GM19238 (cell line): ENCODE results near the gene FRMD4B.

Experiments used
- DNase-seq: peaks from one replicate; pipeline ENCODE4 v3.0.0; 2011; ENCODE audit warnings: low spot score; ENCODE audit not compliant: insufficient read length

FRMD4B gene

GRCh38 chr3:69178082-69178481 lies 207.8 kb downstream of the FRMD4B start:
- no peak for DNase-seq

DNA sequence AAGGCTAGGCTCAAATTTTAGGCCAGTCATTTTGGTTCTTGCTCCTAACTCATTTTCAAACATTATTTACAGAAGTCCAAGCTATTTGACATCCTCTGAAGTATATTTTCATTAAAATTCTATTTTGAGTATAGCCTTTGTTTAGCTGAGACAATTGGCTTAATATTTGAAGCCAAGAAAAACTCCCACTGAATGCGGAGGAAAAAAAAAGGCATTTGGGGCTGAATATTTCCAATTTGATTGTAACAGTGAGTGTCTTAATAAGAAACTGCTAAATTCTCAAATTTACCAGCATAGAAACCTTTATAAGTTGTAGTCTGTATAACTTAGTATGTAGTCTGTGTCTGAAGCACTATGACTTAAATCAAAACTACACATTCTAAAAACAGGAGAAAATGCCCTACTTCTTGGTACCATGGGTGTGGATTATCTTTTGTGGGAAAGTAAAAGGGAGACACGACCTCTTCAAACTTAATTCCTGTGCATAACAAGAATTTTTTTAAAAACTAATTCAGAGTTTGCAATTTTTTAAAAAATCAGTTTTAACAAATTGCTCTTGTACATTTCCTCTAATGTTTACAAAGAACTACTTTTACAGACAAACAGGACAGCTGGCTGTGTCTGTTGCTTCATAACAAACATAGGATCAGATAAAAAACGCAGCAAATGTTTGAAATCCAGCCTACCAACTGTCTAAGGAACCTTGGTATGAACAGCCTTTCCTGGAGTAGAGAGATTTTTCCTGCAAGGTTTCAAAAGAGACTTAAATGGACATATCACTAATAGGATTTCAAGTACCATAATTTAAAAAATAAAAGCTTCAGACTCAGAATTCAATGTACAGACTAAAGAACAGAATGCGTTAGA lies 210.8 kb downstream of the FRMD4B start:
- no peak for DNase-seq

- DNase-seq, result no peak
These were observed 211.4 kb downstream of the FRMD4B start for GRCh38 chr3:69174445-69174844.

GRCh38 chr3:69172058-69172457 lies 213.8 kb downstream of the FRMD4B start:
- DNase-seq, result no peak

DNA sequence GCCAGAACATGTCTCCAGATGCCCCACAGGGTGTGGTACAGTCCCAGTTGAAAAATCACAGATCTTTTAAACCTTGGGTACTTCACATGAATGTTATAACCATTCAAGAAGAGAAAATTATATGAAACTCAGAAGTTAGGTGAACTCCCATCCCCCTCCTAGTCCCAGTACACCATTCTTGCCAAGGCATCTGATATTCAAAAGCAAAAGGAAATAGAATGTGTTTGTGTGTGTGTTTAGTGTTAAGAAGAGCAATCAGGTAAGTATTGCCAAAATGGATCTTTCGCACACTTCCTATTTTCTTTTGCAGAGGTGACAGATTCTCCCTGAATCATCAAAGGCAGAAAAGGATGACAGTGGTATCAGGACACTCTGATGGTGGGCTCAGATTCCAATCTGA lies 219.4 kb downstream of the FRMD4B start:
- no peak for DNase-seq

GRCh38 chr3:69165744-69166143 lies 220.1 kb downstream of the FRMD4B start:
- no peak for DNase-seq

- DNase-seq, result no peak
These were observed 221.6 kb downstream of the FRMD4B start for GRCh38 chr3:69164296-69164695.

- no peak for DNase-seq
These were observed 223.4 kb downstream of the FRMD4B start for GRCh38 chr3:69162308-69162980.

GRCh38 chr3:69161587-69162307 lies 224.1 kb downstream of the FRMD4B start:
- DNase-seq, result peak; percentile 19

GRCh38 chr3:69160525-69160924 lies 225.4 kb downstream of the FRMD4B start:
- no peak for DNase-seq

DNA sequence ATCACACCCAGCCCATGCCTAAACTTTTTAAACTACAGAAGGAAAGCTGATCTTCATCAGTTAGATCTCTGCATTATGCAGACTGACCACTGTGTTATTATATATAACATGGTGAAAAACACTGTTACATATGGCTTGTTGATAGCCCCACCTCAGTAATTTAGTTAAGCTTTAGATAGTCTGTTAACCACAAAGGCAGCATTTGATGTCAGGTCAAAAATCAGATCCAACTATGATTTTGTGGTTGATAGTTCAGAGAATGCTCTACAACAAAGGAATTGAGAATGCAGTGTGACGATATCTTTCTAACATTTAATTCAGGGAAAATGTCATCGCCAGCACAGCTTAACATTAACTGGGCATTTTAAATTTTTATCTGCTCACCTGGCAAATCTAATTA lies 225.8 kb downstream of the FRMD4B start:
- no peak for DNase-seq

DNA sequence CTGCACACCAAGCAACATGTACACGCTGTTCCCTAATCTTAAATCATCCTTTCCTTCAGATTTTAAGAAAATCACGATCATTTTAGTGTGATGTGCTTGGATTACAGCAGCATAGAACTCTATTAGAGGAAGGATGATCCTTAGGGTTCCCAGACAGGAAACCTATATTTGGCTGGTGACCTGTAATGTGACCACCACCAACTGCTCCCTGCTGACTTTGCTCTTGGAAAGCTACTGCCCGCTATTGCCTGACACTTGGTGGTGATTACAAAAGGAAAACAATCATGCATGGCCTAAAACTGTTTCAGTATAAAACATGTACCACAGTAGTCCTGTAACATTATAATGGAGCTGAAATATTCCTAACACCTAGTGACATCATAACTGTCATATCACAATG lies 236.3 kb downstream of the FRMD4B start:
- no peak for DNase-seq

DNA sequence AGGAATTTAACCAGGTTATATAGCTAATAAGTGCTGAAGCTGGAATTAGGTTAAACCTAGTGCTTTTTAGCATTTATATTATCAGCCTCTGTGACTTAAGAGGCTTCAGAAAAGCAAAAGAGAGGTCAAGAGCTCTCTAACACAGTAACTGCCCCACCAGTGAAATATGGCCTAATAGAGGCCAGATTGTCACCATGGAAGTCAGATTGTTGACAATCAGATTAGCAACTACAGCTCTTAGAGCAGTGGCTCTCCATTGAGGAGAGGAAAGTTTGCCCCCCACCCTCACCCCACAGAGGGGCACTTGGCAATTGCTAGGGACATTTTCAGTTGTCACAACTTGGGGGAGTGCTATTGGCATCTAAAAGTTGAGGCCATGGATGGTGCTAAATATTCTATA lies 240.2 kb downstream of the FRMD4B start:
- DNase-seq, result no peak

GRCh38 chr3:69144631-69145245 lies 241.2 kb downstream of the FRMD4B start:
- no peak for DNase-seq

DNA sequence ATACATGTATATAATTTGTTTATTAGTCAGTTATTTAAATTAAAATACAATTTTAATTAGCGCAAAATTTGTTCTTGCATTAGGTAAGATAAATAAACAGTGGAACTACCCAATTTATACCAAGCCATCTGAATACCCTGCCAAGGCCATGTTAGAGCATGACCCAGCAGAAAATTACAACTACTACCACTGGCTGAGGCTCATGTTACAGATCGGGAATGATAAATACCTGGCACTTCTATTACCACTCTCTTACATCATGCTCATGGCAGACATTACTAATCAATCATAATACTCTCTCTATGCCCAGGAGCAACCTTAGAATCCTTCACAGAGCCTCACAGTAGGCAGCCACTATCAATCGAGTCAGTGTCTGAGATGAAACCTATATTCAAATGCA lies 242.3 kb downstream of the FRMD4B start:
- DNase-seq, result no peak

DNA sequence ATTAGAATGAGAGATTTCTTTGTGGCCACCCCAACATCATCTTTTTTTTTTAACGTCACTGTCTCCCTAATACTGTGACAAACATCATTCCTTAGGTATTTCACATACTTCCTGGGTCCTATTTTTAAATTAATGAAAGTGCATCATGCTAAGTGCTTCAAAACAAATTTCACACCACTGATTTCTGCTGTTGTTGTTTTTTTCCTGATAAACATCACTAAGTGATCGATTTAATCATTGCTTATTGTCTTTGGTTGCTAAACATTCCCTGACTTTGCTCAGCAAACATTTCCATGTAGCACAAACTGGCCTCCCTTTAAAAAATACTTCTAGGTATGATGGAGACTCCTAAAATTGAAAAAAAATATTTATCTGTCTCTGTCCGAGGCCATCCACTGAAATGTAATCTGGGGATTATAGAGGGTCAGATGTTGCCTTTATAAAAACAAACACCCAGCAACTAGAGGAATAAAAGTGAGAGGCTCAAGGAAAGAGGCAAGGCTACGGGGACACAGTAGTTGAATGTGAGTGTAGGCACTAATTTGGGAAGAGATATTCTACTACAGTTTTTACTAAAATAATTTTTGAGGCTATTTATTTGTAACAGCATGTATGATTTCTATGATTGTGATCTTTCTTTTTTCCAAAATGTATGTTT lies 243.0 kb downstream of the FRMD4B start:
- DNase-seq, result no peak

DNA sequence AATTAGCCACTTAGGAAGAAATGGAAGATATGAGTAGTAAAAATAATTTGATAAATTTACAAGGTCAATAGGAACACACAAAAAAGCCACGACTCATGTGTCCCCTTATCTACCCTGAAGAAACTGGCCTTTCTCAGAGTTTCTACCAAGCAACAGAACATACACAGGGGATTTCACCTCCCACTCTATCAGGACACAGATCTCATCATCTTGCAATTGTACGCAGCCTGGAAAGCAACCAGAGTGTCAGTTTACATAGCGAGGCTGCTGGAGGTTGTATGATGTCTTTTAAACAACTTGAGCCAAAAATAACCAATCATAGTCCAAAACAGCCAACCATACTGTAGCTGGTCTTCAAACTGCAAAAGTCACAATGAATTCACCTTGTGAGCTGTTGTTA lies 243.8 kb downstream of the FRMD4B start:
- DNase-seq, result no peak

GRCh38 chr3:69141313-69141712 lies 244.6 kb downstream of the FRMD4B start:
- DNase-seq, result no peak

DNA sequence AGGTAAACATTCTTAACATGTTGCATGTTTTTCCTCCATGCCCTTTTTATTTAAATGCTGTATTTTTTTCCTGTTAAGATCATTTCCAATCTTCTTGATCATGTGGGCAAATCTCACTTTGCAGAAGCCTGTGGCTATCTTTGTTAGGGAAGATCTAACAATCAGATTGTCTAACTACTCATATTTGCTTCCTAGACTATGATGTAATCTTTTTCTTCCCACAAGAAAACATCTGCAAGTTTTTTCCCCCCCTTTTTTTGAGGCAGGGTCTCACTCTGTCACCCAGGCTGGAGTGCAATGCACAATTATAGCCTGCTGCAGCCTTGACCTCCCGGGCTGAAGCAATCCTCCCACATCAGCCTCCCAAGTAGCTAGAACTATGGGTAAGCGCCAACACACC lies 248.5 kb downstream of the FRMD4B start:
- no peak for DNase-seq

GRCh38 chr3:69137005-69137404 lies 248.9 kb downstream of the FRMD4B start:
- DNase-seq, result no peak

DNA sequence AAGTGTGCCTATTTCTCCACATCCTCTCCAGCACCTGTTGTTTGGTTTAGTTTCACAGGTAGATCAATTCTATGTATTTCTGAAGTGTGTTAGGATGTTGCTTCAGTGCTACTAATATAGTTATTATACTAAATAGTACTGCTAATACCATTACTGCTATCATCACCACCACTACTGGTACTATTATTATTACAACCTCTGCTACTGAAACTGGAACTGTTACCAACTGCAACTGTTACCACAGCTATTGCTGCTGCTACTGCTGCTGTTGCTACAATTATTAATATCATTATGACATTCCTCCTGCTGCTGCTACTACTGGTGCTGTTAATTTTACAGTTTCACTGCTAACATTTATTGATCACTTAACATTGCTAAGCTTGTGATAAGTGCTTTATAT lies 255.2 kb downstream of the FRMD4B start:
- no peak for DNase-seq
